ENCODE measurements around the gene MTARC2.

- no peak for TF ChIP-seq POLR2A (IDR thresholded peaks at IDR 0.05; ENCODE audit: low read length)
- no peak for TF ChIP-seq CTCF (IDR thresholded peaks at IDR 0.05)
- TF ChIP-seq REST (IDR thresholded peaks at IDR 0.05), result no peak
Measured at GRCh38 chr1:220827445-220828178, 79.5 kb downstream of the MTARC2 start.
